Ovary (tissue), 3 donors: ENCODE results near the gene SSRP1.

Source experiments
- CTCF ChIP-seq, 3 donors: fragments of 450-650 bp in 2 of 3; fragments of 200-600 bp in 1 of 3; IDR thresholded peaks; one replicate each; pipeline versions ENCODE4 v1.5.1 to v1.8.0; 2016 to 2022; ENCODE audit warnings: antibody characterized with exemption in 3 of 3, mild to moderate bottlenecking in 1 of 3
- POLR2A ChIP-seq: fragments of 450-650 bp; IDR thresholded peaks from one replicate; pipeline ENCODE4 v1.6.1; 2017; ENCODE audit warnings: antibody characterized with exemption, mild to moderate bottlenecking, moderate library complexity
- donor health status: DM: no; HTN: no; CAD: no.

GRCh38 chr11:57277845-57278720, 57.6 kb downstream of the SSRP1 start:
- peak; percentile 52 to 65 (median 60) for TF ChIP-seq CTCF (IDR thresholded peaks at IDR 0.05)
- TF ChIP-seq POLR2A: no peak
